Stimulated activated CD8-positive, alpha-beta memory T cell treated with anti-CD3 and anti-CD28 coated beads, Interleukin-7, amount 100 ng/mL, for 24 hours (primary cell): ENCODE measurements around the gene D2HGDH.
A peak's percentile ranks its signal among the peaks of the same experiment; 100 is the strongest.
"Not testable (repeated sequence)": the region's sequence is repeated elsewhere in the genome, so short reads cannot be mapped to it uniquely, and the experiment has no call there.

ENCODE experiments used
- DNase-seq: peaks from one replicate; pipeline ENCODE4 v3.0.0-alpha.2; 2020; ENCODE audit warnings: low read depth

D2HGDH gene

GRCh38 chr2:241748468-241749256 lies 14.2 kb downstream of the D2HGDH start:
- DNase-seq: no peak

- no peak for DNase-seq
Observed at GRCh38 chr2:241750076-241750840, 15.8 kb downstream of the D2HGDH start.

GRCh38 chr2:241751152-241751551 lies 16.7 kb downstream of the D2HGDH start:
- DNase-seq: no peak

- no peak for DNase-seq
Observed at GRCh38 chr2:241751776-241752175, 17.3 kb downstream of the D2HGDH start.

- no peak for DNase-seq
Observed at GRCh38 chr2:241752253-241752652, 17.8 kb downstream of the D2HGDH start.

- DNase-seq: no peak
Observed at GRCh38 chr2:241752689-241753276, 18.4 kb downstream of the D2HGDH start.

- no peak for DNase-seq
Observed at GRCh38 chr2:241753493-241753892, 19.1 kb downstream of the D2HGDH start.

- no peak for DNase-seq
Observed at GRCh38 chr2:241754042-241754441, 19.6 kb downstream of the D2HGDH start.

GRCh38 chr2:241755166-241755565 lies 20.7 kb downstream of the D2HGDH start:
- DNase-seq: no peak

- DNase-seq: no peak
Observed at GRCh38 chr2:241755777-241756176, 21.3 kb downstream of the D2HGDH start.

GRCh38 chr2:241759067-241759807 lies 24.8 kb downstream of the D2HGDH start:
- no peak for DNase-seq

- not testable (repeated sequence) for DNase-seq
Observed at GRCh38 chr2:241759893-241760292, 25.5 kb downstream of the D2HGDH start.

GRCh38 chr2:241760301-241760771 lies 25.9 kb downstream of the D2HGDH start:
- DNase-seq: no peak

GRCh38 chr2:241762321-241762932 lies 28.0 kb downstream of the D2HGDH start:
- DNase-seq: no peak

- DNase-seq: peak; percentile 30
Observed at GRCh38 chr2:241762933-241763369, 28.5 kb downstream of the D2HGDH start.

- DNase-seq: no peak
Observed at GRCh38 chr2:241763551-241764274, 29.3 kb downstream of the D2HGDH start.

- no peak for DNase-seq
Observed at GRCh38 chr2:241764275-241765241, 30.1 kb downstream of the D2HGDH start.

- DNase-seq: no peak
Observed at GRCh38 chr2:241767464-241768250, 33.2 kb downstream of the D2HGDH start.

- DNase-seq: no peak
Observed at GRCh38 chr2:241768251-241768711, 33.9 kb downstream of the D2HGDH start.
